GM12875 (cell line): Measurements from ENCODE around the gene KDM8.
"Not testable (repeated sequence)": the region's sequence is repeated elsewhere in the genome, so short reads cannot be mapped to it uniquely, and the experiment has no call there.

ENCODE experiments used
- H3K4me3 ChIP-seq: one replicate; pipeline ENCODE4 v1.5.1; 2011; ENCODE audit warnings: low read depth, low read length, control low read depth
- TF ChIP-seq, protein P1 (sequence below): IDR thresholded peaks from 2 replicates; pipeline ENCODE4 v1.5.1; 2011; ENCODE audit warnings: low read depth, mild to moderate bottlenecking, control low read depth, inconsistent platforms, low read length, moderate library complexity, borderline replicate concordance; ENCODE audit not compliant: insufficient read depth

The KDM8 gene

GRCh38 chr16:27248036-27248435 is 44.7 kb downstream of the KDM8 start:
- TF ChIP-seq, protein P1, sequence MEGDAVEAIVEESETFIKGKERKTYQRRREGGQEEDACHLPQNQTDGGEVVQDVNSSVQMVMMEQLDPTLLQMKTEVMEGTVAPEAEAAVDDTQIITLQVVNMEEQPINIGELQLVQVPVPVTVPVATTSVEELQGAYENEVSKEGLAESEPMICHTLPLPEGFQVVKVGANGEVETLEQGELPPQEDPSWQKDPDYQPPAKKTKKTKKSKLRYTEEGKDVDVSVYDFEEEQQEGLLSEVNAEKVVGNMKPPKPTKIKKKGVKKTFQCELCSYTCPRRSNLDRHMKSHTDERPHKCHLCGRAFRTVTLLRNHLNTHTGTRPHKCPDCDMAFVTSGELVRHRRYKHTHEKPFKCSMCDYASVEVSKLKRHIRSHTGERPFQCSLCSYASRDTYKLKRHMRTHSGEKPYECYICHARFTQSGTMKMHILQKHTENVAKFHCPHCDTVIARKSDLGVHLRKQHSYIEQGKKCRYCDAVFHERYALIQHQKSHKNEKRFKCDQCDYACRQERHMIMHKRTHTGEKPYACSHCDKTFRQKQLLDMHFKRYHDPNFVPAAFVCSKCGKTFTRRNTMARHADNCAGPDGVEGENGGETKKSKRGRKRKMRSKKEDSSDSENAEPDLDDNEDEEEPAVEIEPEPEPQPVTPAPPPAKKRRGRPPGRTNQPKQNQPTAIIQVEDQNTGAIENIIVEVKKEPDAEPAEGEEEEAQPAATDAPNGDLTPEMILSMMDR, result no peak

DNA sequence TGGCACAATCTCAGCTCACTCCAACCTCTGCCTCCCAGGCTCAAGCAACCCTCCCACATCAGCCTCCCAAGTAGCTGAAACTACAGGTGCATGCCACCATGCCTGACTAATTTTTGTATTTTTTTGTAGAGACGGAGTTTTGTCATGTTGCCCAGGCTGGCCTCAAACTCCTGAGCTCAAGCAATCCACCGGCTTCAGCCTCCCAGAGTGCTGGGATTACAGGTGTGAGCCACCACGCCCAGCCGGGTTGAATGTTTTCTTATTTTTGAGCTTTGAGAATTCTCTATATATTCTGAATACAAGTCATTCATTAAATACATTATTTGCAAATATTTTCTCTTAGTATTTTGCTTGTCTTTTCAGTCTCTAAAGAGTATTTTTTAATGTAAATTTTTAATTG is 45.6 kb downstream of the KDM8 start:
- not testable (repeated sequence) for H3K4me3 ChIP-seq

More at GRCh38 chr16:27248036-27248435, 44.7 kb downstream of the KDM8 start:
- H3K4me3 ChIP-seq, result no peak overlapping the region

- no peak overlapping the region for H3K4me3 ChIP-seq
- TF ChIP-seq, protein P1, result no peak
These were observed 48.3 kb downstream of the KDM8 start for GRCh38 chr16:27251541-27252205.

DNA sequence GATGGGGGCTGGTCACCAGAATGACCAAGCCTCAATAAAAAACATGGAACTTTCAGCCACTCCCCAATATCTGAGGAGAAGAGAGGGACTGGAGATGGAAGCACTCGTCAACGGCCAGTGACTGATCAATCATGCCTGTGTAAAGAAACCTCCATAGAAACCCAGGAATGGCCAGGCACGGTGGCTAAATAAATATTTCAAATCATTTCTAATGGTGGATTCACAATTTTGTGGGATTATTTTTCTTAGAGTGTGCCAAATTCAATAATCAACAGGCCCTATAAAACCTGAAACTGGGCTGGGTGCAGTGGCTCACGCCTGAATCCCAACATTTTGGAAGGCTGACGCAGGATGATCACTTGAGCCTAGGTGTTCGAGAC is 48.9 kb downstream of the KDM8 start:
- TF ChIP-seq, protein P1, result no peak
- no peak overlapping the region for H3K4me3 ChIP-seq

DNA sequence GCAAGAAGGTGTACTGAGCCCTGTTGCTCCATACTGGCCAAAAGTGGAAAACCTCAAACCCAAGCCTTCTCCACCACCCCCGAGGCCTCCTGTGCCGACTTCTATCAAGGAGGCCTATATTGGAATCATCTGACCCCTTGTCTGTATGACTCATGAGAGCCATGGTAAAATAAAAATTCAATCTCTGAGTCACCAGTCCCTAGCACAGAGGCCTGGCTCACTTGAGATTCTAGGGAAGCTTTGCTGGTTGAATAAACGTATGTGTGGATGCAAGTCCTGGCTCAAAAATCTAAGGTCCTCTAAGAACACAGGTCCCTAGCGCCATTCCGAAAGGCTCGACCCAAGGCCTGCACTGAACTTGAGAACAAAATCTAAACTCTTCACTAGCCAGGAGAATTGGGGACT is 50.2 kb downstream of the KDM8 start:
- H3K4me3 ChIP-seq, result no peak overlapping the region
- TF ChIP-seq, protein P1, result no peak

GRCh38 chr16:27254262-27254811 is 51.0 kb downstream of the KDM8 start:
- no peak overlapping the region for H3K4me3 ChIP-seq
- TF ChIP-seq, protein P1, result no peak

GRCh38 chr16:27256861-27257260 is 53.5 kb downstream of the KDM8 start:
- TF ChIP-seq, protein P1, result no peak
- H3K4me3 ChIP-seq, result no peak overlapping the region
